Activated CD4-positive, alpha-beta T cell treated with anti-CD3 and anti-CD28 coated beads, Interleukin-2, amount 10 ng/mL, durations not matched to agents 24 days and 14 days (primary cell): ENCODE results near the gene PRSS27. TPM values are rescaled to one million over a fixed set of nuclear protein-coding genes. Genes with fewer than 3 reads are reported as not detected.
"Not testable (repeated sequence)": the region's sequence is repeated elsewhere in the genome, so short reads cannot be mapped to it uniquely, and the experiment has no call there.

Source experiments
- DNase-seq: peaks from one replicate; pipeline ENCODE4 v3.0.0; 2022
- H3K27ac Mint-ChIP-seq: one replicate; pipeline ENCODE4 v1.8.0; 2022; ENCODE audit warnings: mild to moderate bottlenecking, mixed read lengths
- H3K27me3 Mint-ChIP-seq: one replicate; pipeline ENCODE4 v1.8.0; 2022; ENCODE audit warnings: mixed read lengths
- H3K36me3 Mint-ChIP-seq: one replicate; pipeline ENCODE4 v1.8.0; 2022; ENCODE audit warnings: low read depth, mild to moderate bottlenecking, mixed read lengths
- H3K4me1 Mint-ChIP-seq: one replicate; pipeline ENCODE4 v1.8.0; 2021; ENCODE audit warnings: mixed read lengths
- H3K4me3 Mint-ChIP-seq: one replicate; pipeline ENCODE4 v1.8.0; 2022; ENCODE audit warnings: mild to moderate bottlenecking, moderate library complexity, mixed read lengths
- H3K9me3 Mint-ChIP-seq: one replicate; pipeline ENCODE4 v1.8.0; 2021; ENCODE audit warnings: mixed read lengths
- intact Hi-C: fragments of 100-400 bp; cut with micrococcal nuclease; formaldehyde crosslinking; loops from one replicate; pipeline ENCODE4 v1.15.1; 2023
- total RNA-seq: library from RNA; stranded (reverse); gene quantifications from 2 replicates; pipeline ENCODE4 v1.2.3, GENCODE V29; 2022

Gene PRSS27
- total RNA-seq, 1 donor from 2014 or later: 2.0 TPM

DNA sequence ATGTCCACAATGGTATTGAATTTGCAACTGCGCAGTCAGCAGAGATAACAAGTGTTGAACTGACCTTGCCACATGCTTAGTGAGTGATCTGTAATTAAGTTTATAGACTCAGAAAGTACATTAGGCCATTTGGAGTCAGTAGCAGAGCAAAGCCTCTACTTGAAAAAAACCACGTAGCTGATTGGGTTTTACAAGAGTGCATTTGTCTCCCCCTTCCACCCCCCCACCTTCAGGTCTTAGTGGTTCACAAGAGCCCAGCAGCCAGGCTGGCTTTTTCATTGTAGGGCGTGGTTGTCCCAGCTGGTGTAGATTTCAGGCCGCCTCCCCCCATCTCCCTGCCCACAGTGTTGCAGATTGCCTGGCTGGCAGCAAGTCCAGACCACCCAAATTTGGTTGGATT is 40.1 kb downstream of the PRSS27 start:
- intact Hi-C loops, H3K9me3 Mint-ChIP-seq, DNase-seq, H3K36me3 Mint-ChIP-seq, H3K27me3 Mint-ChIP-seq, H3K4me3 Mint-ChIP-seq, H3K27ac Mint-ChIP-seq: not testable (repeated sequence)
- peaks cover 12% of the 10 kb centered on the region for H3K4me1 Mint-ChIP-seq

DNA sequence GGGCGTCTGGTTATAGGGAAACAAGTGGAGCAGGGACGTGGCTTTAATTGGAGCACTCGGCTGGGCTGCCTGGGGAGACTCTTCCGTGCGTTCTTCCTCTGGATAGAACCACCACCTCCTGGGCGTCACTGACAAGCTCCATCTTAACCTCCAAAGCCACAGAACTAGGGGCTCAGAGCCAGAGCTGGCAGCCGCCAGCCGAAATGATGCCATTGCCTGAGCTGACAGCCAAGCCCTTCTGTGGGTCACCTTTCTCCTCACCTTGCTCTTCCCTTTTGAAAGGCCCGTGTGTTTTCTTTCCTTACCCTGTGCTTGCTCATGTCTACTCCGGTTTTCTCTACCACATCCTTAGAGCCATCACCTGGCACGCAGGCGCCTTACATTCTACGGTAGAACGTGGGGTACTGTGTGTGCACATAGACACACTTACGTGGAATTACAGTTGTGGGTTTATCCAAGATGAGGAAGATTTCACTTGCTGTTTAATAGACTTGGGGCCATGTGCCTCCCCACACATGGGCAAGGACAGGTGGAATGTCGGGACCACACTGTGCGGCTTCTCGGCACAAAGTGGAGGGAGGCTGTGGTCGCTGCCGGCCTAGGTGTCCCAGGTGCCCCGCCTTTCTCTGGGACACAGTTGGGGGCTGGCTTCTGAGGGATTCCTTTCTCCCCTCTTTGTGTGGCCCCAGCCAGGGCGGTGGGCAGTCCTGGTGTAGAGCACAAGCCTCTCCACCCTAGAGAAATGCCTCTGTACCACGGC is 41.6 kb downstream of the PRSS27 start:
- DNase-seq, H3K9me3 Mint-ChIP-seq, H3K27me3 Mint-ChIP-seq, H3K36me3 Mint-ChIP-seq, H3K27ac Mint-ChIP-seq, H3K4me3 Mint-ChIP-seq, intact Hi-C loops: not testable (repeated sequence)
- peaks cover 12% of the 10 kb centered on the region for H3K4me1 Mint-ChIP-seq

DNA sequence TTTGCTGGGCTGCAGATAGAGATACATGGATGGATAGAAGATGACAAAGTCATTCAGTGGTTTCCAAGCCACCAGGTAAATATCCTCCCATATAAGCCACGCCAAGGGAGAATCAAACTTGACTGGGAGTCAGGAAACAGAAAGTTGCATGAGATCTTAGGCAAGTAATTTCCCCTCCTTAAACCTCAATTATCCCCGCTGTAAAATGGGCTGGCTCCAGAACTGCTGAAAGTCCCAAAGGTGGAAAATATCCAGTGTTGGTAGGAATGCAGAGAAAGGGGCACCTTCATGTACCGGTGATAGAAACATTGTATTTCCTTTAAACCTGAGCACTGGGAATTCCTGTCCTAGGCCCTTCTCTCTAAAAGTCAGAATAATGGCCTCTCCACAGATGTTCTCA is 43.1 kb downstream of the PRSS27 start:
- H3K4me3 Mint-ChIP-seq, intact Hi-C loops: not testable (repeated sequence)

DNA sequence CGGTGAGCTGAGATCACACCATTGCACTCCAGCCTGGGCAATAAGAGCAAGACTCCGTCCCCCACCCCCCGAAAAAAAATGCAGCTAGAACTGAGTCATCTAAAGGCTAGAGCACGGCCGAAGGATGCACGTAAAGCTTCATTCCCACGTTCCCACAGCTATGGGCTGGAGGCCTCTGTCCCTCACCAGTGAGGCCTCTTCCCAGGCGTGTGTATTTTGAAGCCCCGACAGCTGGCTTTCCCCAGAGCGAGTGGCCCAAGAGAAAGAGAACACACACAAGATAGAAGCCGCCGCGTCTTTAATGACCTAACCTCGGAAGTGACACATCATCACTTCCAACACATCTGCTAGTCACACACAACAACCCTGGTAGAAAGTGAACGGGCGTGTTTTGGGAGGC is 44.3 kb downstream of the PRSS27 start:
- peaks cover 10% of the 10 kb centered on the region for H3K4me1 Mint-ChIP-seq
- no peaks in the 10 kb centered on the region for H3K27me3 Mint-ChIP-seq
- no peak for DNase-seq
- H3K36me3 Mint-ChIP-seq: no peaks in the 10 kb centered on the region
- no peaks in the 10 kb centered on the region for H3K9me3 Mint-ChIP-seq
- no peak overlapping the region for H3K4me3 Mint-ChIP-seq
- intact Hi-C loops: no loop called here
- no peak overlapping the region for H3K27ac Mint-ChIP-seq

More for the DNA sequence above, 43.1 kb downstream of the PRSS27 start:
- not testable (repeated sequence) for DNase-seq, H3K27ac Mint-ChIP-seq, H3K36me3 Mint-ChIP-seq, H3K27me3 Mint-ChIP-seq, H3K9me3 Mint-ChIP-seq, H3K4me1 Mint-ChIP-seq

DNA sequence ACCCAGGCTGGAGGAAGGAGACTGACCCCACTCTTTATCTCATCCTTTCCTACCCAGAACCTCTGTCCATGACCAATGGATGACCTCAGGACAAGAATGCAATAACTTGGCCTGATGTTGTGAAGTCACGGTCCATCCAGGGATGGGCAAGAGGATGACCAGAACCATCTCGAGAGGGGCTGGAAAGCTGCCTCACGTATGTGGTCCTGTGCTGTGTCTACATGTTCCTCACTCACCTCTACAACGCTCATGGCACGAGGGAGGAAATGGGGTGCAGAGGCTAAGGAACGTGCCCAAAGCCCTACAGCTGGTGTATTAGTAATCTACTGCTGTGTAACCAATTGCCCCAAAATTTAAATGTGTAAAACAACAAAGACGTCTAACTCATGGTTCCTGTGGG is 45.0 kb downstream of the PRSS27 start:
- H3K27me3 Mint-ChIP-seq: no peaks in the 10 kb centered on the region

DNA sequence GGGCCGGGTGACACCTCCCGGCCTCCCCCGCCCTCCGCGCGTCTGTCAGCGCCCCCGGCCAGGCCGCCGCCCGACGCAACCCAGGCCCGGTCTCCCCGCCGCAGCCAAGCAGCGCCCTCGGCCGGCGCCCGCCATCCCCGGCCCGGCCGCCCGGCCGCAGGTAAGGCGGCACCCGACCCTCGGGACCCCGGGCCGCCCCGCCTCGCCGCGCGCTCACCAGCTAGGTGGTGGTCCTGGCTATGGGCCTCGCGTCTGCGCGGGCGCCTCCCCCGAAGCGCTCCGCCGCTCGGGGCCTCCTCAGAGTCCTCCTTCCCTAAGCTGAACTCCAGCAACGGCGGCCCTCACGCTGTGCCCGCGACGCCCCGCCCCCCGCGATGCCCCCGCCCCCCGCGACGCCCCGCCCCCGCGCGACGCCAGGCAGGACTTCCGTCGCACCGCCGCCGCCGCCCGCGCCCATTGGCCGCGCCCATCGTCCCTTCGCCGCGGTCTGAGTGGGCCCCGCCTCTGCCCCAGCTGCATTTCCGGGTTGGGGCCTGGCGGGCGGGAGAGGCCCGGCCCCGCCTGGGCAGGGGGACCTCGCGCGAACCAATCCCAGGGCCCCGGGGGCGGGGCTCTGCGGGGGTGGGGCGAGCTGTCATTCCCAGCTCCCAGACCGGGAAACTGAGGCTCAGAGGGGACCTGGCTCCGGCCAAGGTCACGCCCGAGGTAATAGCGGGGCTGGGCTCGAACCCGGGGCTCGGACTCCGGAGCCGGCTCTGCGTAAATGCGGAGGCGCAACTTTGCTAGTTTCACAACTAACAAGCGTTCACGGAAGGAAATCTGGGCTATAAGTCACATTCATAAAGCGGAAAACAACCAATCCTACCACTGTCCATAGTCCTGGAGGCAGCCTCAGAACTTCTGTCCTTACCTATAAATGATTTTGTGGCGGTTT is 46.7 kb downstream of the PRSS27 start:
- peaks cover 24% of the 10 kb centered on the region for H3K4me1 Mint-ChIP-seq
- intact Hi-C loops: loop anchor here (1.0 to 5.0 kb wide), 3 partner anchors 9 to 194 kb away; partner anchors contain the start of genes CEMP1 and KCTD5
- peak overlapping the region; percentile 85 for H3K4me3 Mint-ChIP-seq

More for the DNA sequence above, 45.0 kb downstream of the PRSS27 start:
- DNase-seq: no peak
- Mint-ChIP-seq H3K4me3 (no peak overlapping the region), H3K4me1 (peaks cover 17% of the 10 kb centered on the region), H3K27ac (no peak overlapping the region), H3K36me3 (peaks cover under 1% of the 10 kb centered on the region), H3K9me3 (no peaks in the 10 kb centered on the region)
- intact Hi-C loops: no loop called here

DNA sequence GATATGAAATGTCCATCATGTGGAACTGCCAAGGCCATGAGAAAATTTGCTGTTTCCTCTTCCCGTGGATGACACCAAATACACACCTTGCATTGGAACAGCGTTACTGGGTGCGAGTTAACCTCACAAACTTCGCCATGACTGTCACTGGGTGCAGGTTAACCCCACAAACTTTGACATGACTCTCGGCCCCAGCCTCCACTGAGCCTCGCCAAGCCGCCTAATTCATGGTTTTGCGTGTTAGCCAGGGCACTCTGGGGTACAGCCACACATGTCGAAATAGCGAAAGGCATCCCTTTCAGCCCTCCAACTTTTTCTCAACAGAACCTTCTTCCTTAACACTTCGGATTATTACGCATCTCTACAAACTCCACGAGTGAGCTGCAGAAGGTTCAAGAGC is 48.3 kb downstream of the PRSS27 start:
- intact Hi-C loops: loop anchor here (5.0 kb wide), 2 partner anchors 139 to 196 kb away; partner anchors contain the start of gene CEMP1
- H3K9me3 Mint-ChIP-seq: no peaks in the 10 kb centered on the region
- H3K27ac Mint-ChIP-seq: no peak overlapping the region
- H3K4me3 Mint-ChIP-seq: peak overlapping the region; percentile 86
- H3K4me1 Mint-ChIP-seq: peaks cover 24% of the 10 kb centered on the region
- no peak for DNase-seq
- H3K27me3 Mint-ChIP-seq: no peaks in the 10 kb centered on the region
- H3K36me3 Mint-ChIP-seq: peaks cover 21% of the 10 kb centered on the region

More for the DNA sequence above, 46.7 kb downstream of the PRSS27 start:
- peak; percentile 99 for DNase-seq
- peak overlapping the region; percentile 80 for H3K27ac Mint-ChIP-seq
- no peaks in the 10 kb centered on the region for H3K9me3 Mint-ChIP-seq
- no peaks in the 10 kb centered on the region for H3K27me3 Mint-ChIP-seq
- H3K36me3 Mint-ChIP-seq: peaks cover 13% of the 10 kb centered on the region

DNA sequence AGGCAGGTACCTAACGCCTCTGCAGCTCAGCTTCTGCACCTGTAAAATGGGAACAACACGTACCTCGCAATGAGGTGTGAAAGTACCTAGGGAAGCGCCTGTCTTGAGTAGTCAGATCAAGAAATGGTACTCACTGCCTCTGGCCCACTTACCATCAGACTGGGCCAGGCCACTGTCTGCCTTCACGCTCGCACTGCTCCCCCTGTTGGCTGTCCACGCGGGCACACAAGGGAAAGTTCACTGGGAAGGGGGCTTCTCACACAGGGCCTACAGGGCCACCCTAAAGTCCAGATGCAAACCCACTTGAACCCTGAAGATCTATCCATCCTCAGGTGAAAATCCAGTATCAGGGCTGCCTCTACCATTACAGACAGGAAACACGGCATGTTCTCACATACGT is 48.8 kb downstream of the PRSS27 start:
- H3K4me3 Mint-ChIP-seq, H3K27me3 Mint-ChIP-seq, H3K9me3 Mint-ChIP-seq, H3K27ac Mint-ChIP-seq: not testable (repeated sequence)
- peaks cover 21% of the 10 kb centered on the region for H3K36me3 Mint-ChIP-seq
- DNase-seq: peak; percentile 74
- peaks cover 24% of the 10 kb centered on the region for H3K4me1 Mint-ChIP-seq
- intact Hi-C loops: loop anchor here (5.0 kb wide), 2 partner anchors 139 to 196 kb away; partner anchors contain the start of gene CEMP1

- H3K27ac Mint-ChIP-seq, H3K9me3 Mint-ChIP-seq, H3K27me3 Mint-ChIP-seq: not testable (repeated sequence)
- DNase-seq: peak; percentile 89
- peaks cover 25% of the 10 kb centered on the region for H3K36me3 Mint-ChIP-seq
- H3K4me3 Mint-ChIP-seq: peak overlapping the region; percentile 71
- intact Hi-C loops: loop anchor here (5.0 kb wide), 2 partner anchors 138 to 197 kb away; partner anchors contain the start of gene CEMP1
- peaks cover 24% of the 10 kb centered on the region for H3K4me1 Mint-ChIP-seq
Observed at GRCh38 chr16:2670017-2670416, 50.0 kb downstream of the PRSS27 start.

- H3K27me3 Mint-ChIP-seq, H3K9me3 Mint-ChIP-seq, intact Hi-C loops, H3K27ac Mint-ChIP-seq, DNase-seq: not testable (repeated sequence)
- Mint-ChIP-seq H3K4me3 (peak overlapping the region; percentile 71), H3K36me3 (peaks cover 28% of the 10 kb centered on the region), H3K4me1 (peaks cover 24% of the 10 kb centered on the region)
Observed at GRCh38 chr16:2669587-2669986, 50.4 kb downstream of the PRSS27 start.

- Mint-ChIP-seq H3K4me1 (peaks cover 33% of the 10 kb centered on the region), H3K27ac (peak overlapping the region; percentile 20), H3K36me3 (peaks cover 41% of the 10 kb centered on the region)
- H3K27me3 Mint-ChIP-seq, intact Hi-C loops, H3K4me3 Mint-ChIP-seq, H3K9me3 Mint-ChIP-seq, DNase-seq: not testable (repeated sequence)
Observed at GRCh38 chr16:2666671-2667070, 53.4 kb downstream of the PRSS27 start.

DNA sequence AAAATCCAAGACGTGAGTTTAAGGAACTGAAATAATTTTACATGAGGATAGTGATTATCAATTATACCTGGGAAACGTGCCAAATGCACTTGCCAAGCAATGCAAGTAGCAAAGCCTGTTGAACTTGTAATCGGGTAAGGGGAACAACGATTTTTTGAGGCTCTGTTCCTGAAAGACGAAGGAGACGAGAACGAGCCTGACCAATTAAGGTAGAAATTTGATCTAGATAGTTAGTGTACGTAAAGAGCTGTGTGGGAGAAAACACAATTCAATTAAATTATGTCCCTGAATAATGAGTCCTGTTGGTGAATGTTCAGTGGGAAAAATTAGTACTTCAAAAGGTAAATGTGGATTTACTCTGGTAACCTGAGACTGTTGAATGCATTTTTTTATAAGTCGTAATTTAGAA is 55.4 kb downstream of the PRSS27 start:
- DNase-seq: no peak
- Mint-ChIP-seq H3K27me3 (no peaks in the 10 kb centered on the region), H3K9me3 (no peaks in the 10 kb centered on the region), H3K4me1 (peaks cover 28% of the 10 kb centered on the region), H3K4me3 (peak overlapping the region; percentile 67), H3K36me3 (peaks cover 37% of the 10 kb centered on the region), H3K27ac (peak overlapping the region; percentile 96)
- intact Hi-C loops: no loop called here

DNA sequence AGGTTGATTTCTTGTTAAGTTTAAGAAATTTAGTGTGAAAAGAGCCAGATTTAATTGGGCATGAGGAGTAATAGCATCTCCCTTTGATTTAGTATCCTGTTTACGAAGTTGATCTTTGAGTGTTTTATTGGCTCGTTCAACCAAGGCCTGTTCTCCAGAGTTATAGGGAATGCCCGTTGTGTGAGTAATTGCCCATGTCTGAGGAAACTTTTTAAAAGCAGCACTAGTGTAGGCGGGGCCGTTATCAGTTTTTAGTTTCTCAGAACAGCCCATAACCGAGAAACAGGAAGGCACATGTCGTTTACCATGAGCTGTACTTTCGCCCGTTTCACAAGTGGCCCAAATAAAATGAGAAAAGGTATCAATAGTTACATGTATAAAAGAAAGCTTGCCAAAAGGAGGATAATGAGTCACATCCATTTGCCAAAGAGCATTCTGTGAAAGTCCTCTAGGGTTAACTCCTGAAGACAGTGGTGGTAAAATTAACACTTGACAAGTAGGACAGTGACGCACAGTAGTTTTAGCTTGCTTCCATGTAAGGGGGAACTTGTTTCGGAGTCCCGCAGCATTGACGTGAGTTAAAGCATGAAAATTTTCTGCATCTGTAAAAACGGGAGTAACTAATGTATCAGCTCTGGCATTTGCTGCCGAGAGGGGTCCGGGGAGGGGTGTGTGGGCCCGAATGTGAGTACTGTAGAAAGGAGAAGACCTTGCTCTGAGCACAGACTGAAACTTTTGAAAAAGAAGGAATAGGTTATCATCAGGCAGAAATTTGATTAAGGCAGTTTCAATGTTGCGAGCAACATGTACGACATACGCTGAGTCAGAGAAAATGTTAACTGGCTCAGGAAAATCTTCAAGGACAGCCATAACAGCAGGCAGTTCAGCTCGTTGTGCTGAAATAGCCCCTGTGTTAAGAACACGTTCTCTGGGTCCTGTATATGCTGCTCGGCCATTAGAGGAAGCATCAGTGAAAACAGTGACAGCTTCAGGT is 56.2 kb downstream of the PRSS27 start:
- peaks cover 33% of the 10 kb centered on the region for H3K36me3 Mint-ChIP-seq
- H3K27ac Mint-ChIP-seq: peak overlapping the region; percentile 96
- no peaks in the 10 kb centered on the region for H3K9me3 Mint-ChIP-seq
- no peaks in the 10 kb centered on the region for H3K27me3 Mint-ChIP-seq
- peaks cover 24% of the 10 kb centered on the region for H3K4me1 Mint-ChIP-seq
- peak overlapping the region; percentile 67 for H3K4me3 Mint-ChIP-seq
- intact Hi-C loops: no loop called here
- peak; percentile 77 for DNase-seq
